ENCODE measurements around the gene NXNL1. TPM values are rescaled to one million over a fixed set of nuclear protein-coding genes. Genes with fewer than 3 reads are reported as not detected.

The NXNL1 gene
- total and polyA plus RNA-seq, 11 donors, result 0.32 to 1.1 (median 0.60) TPM; not detected in 6

DNA sequence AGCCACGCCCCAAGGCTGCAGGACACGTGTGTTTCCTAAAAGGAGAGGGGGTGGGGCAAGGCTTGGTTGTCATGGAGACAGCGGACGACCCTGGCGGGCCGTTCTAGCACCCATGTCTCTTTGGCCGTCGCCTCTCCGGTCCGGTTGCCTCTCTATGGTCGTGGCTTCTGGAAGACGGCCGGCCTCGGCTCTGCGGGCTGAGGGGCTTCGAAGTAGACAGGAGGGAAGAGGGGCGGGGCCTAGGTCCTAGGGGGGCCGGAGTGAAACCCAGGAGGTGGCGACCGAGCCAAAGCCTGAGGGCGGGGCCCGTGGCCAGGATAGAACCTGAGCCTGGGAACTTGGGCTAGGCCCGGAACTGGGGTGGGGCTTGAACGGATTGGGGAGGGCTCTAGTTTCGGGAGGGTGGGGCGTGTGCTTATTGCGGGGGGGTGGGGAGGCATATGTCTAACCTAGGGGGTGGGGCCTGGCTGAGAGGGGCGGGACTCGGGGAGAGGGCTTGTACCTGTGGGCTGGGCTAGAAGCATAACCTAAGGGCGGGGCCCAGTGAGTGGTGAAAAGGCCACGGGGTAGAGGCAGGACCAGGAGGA lies 8.8 kb upstream of the NXNL1 start:
- peak; percentile 78 to 83 (median 82) for ATAC-seq
- H3K27me3 ChIP-seq, result no peaks in the 10 kb centered on the region
- peak overlapping the region; percentile 62 to 97 (median 86) for H3K4me3 ChIP-seq
- H3K9me3 ChIP-seq, result no peaks in the 10 kb centered on the region
- H3K36me3 ChIP-seq, result peaks cover 0 to 11% (median 0%) of the 10 kb centered on the region in 9 donors
- TF ChIP-seq, protein P1, sequence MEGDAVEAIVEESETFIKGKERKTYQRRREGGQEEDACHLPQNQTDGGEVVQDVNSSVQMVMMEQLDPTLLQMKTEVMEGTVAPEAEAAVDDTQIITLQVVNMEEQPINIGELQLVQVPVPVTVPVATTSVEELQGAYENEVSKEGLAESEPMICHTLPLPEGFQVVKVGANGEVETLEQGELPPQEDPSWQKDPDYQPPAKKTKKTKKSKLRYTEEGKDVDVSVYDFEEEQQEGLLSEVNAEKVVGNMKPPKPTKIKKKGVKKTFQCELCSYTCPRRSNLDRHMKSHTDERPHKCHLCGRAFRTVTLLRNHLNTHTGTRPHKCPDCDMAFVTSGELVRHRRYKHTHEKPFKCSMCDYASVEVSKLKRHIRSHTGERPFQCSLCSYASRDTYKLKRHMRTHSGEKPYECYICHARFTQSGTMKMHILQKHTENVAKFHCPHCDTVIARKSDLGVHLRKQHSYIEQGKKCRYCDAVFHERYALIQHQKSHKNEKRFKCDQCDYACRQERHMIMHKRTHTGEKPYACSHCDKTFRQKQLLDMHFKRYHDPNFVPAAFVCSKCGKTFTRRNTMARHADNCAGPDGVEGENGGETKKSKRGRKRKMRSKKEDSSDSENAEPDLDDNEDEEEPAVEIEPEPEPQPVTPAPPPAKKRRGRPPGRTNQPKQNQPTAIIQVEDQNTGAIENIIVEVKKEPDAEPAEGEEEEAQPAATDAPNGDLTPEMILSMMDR (IDR thresholded peaks at IDR 0.05), result no peak
- TF ChIP-seq POLR2A (IDR thresholded peaks at IDR 0.05), result no peak
- peaks cover 0 to 51% (median 13%) of the 10 kb centered on the region in 12 donors for H3K4me1 ChIP-seq
- WGBS, 4 donors, result 1 to 2% (median 1%) methylated on average over 16 to 31 of the region's 31 CpGs
- peak overlapping the region; percentile 78 to 98 (median 95) for H3K27ac ChIP-seq
- DNase-seq, result peak; percentile 94 to 97 (median 96)
- intact Hi-C loops (cut with DNase I), result loop anchor here in 8 of 10 donors (1.0 to 10.0 kb wide), 9 partner anchors 43 to 125 kb away; partner anchors contain the start of genes CCDC194 (in 6 of the 8), PGLS (in 2 of the 8) and COLGALT1 (in 1 of the 8)

DNA sequence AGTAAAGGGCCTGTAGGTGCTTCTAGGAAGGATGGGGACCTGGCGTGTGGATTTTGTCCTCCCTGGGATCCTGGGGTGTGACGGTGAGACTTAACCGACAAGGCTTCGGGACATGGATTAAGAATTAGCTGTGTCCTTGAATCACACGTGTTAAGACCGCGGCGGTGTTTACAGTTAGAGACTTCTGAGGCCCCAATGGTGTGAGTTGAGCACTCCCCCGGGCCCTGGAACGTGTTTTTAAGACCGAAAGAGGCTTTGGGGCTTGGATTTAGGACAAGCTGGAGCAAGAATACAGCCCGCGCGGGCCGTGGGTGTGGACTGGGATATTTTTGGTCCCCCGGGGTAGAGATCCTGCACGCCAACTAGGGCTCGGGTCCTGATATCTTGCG lies 8.4 kb upstream of the NXNL1 start:
- H3K27ac ChIP-seq, result peak overlapping the region; percentile 78 to 98 (median 95)
- H3K9me3 ChIP-seq, result no peaks in the 10 kb centered on the region
- H3K4me1 ChIP-seq, result peaks cover 0 to 51% (median 13%) of the 10 kb centered on the region in 12 donors
- ATAC-seq (no peak), DNase-seq (no peak)
- H3K27me3 ChIP-seq, result no peaks in the 10 kb centered on the region
- TF ChIP-seq, protein P1 (IDR thresholded peaks at IDR 0.05), result no peak
- peak in 1 of 2 donors; percentile 47 for TF ChIP-seq POLR2A (IDR thresholded peaks at IDR 0.05)
- H3K4me3 ChIP-seq, result peak overlapping the region; percentile 54 to 97 (median 86)
- intact Hi-C loops (cut with DNase I), result loop anchor here in 7 of 10 donors (1.0 to 10.0 kb wide), 7 partner anchors 43 to 124 kb away; partner anchors contain the start of genes CCDC194 (in 6 of the 7) and PGLS (in 2 of the 7)
- H3K36me3 ChIP-seq, result peaks cover 0 to 11% (median 0%) of the 10 kb centered on the region in 9 donors
- WGBS, 4 donors, result 1 to 5% (median 2%) methylated on average over 13 to 19 of the region's 19 CpGs

DNA sequence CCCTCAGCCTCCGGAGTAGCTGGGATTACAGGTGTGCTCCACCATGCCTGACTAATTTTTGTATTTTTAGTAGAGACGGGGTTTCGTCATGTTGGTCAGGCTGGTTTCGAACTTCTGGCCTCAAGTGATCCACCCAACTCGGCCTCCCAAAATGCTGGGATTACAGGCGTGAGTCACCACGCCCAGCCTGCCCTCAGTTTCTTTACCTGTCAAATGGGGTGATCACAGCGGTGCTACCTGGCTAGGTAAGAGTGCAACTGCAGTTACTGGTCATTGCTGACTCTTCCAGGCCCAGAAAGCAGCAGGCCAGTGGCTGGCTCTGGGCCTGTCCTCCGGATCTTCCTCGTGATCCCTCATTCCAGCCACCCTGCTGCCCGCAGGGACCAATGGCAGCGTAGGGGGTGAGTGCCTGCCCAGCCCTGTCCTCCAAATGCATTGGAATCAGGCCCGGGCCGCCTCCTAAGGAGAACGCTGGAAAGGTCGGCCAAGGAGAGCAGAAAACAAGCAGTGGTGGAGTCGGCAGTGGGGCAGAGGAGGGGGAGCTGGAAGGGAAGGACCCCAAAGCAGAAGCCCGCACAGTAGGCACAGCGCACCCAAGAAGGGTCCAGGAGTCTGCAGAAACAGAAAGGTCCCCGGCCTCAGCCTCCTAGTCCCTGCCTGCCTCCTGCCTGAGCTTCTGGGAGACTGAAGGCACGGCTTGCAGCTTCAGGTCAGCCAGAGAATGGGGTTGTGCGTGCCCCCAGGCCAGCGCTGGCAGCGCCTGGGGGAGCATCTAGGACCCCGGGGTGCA lies 7.8 kb upstream of the NXNL1 start:
- intact Hi-C loops (cut with DNase I), result loop anchor here in 7 of 10 donors (1.0 to 10.0 kb wide), 7 partner anchors 44 to 124 kb away; partner anchors contain the start of genes CCDC194 (in 6 of the 7) and PGLS (in 2 of the 7)
- peak; percentile 39 to 59 (median 52) for ATAC-seq
- Histone ChIP-seq H3K4me1 (peaks cover 0 to 47% (median 13%) of the 10 kb centered on the region in 12 donors), H3K27ac (peak overlapping the region; percentile 78 to 98 (median 95)), H3K36me3 (peaks cover 0 to 6% (median 0%) of the 10 kb centered on the region in 9 donors), H3K4me3 (peak overlapping the region; percentile 54 to 97 (median 86)), H3K27me3 (no peaks in the 10 kb centered on the region), H3K9me3 (no peaks in the 10 kb centered on the region)
- DNase-seq, result peak; percentile 83 to 93 (median 85)
- WGBS, 4 donors, result 46 to 54% (median 53%) methylated on average over 25 of the region's 25 CpGs
- TF ChIP-seq POLR2A (IDR thresholded peaks at IDR 0.05), result peak in 1 of 2 donors; percentile 30
- TF ChIP-seq, protein P1 (IDR thresholded peaks at IDR 0.05), result no peak

Data from heart left ventricle (tissue), 16 donors.